HEK293T (cell line): Measurements from ENCODE around the gene ACKR3.

Experiments used
- CTCF ChIA-PET: fragments of 350-600 bp; formaldehyde crosslinking; extraction: SDS; loops from one replicate; lab custom pipeline; 2021; ENCODE audit warnings: antibody characterized with exemption, inconsistent platforms; lab: Yijun Ruan, JAX
- POLR2A ChIA-PET: fragments of 350-600 bp; formaldehyde crosslinking; extraction: SDS; loops from one replicate; lab custom pipeline; 2020; ENCODE audit warnings: antibody characterized with exemption, inconsistent platforms; lab: Yijun Ruan, JAX
- DNase-seq: peaks from one replicate; pipeline ENCODE4 v3.0.0; 2012; ENCODE audit warnings: mixed read lengths; ENCODE audit errors: extremely low spot score
- ARNT ChIP-seq: fragments of 450-650 bp; IDR thresholded peaks from 2 replicates; pipeline ENCODE4 v1.6.1; 2017; ENCODE audit warnings: mild to moderate bottlenecking
- BHLHE40 ChIP-seq: fragments of 450-650 bp; IDR thresholded peaks from 2 replicates; pipeline ENCODE4 v1.6.1; 2016; ENCODE audit warnings: mild to moderate bottlenecking, moderate library complexity, borderline replicate concordance
- CTBP1 ChIP-seq: fragments of 450-650 bp; IDR thresholded peaks from 2 replicates; pipeline ENCODE4 v1.6.1; 2016; ENCODE audit warnings: borderline replicate concordance
- ELF4 ChIP-seq: fragments of 450-650 bp; IDR thresholded peaks from 2 replicates; pipeline ENCODE4 v1.6.1; 2017; ENCODE audit warnings: antibody characterized with exemption
- FOXA1 ChIP-seq: fragments of 450-650 bp; IDR thresholded peaks from 2 replicates; pipeline ENCODE4 v1.6.1; 2016; ENCODE audit warnings: mild to moderate bottlenecking
- FOXK2 ChIP-seq: fragments of 450-650 bp; IDR thresholded peaks from 2 replicates; pipeline ENCODE4 v1.6.1; 2016; ENCODE audit warnings: mild to moderate bottlenecking
- FOXM1 ChIP-seq: fragments of 450-650 bp; IDR thresholded peaks from 2 replicates; pipeline ENCODE4 v1.6.1; 2017; ENCODE audit warnings: mild to moderate bottlenecking, borderline replicate concordance
- HDGF ChIP-seq: fragments of 450-650 bp; IDR thresholded peaks from 2 replicates; pipeline ENCODE4 v1.6.1; 2017; ENCODE audit warnings: antibody characterized with exemption, borderline replicate concordance
- L3MBTL2 ChIP-seq: fragments of 450-650 bp; conservative IDR thresholded peaks from 2 replicates; pipeline ENCODE4 v1.6.1; 2016; ENCODE audit warnings: mild to moderate bottlenecking
- LEF1 ChIP-seq: fragments of 450-650 bp; IDR thresholded peaks from 2 replicates; pipeline ENCODE4 v1.6.1; 2017; ENCODE audit warnings: mild to moderate bottlenecking, borderline replicate concordance
- NFRKB ChIP-seq: fragments of 450-650 bp; IDR thresholded peaks from 2 replicates; pipeline ENCODE4 v1.6.1; 2016; ENCODE audit warnings: mild to moderate bottlenecking, moderate library complexity
- PKNOX1 ChIP-seq: fragments of 450-650 bp; IDR thresholded peaks from 2 replicates; pipeline ENCODE4 v1.6.1; 2016
- SP1 ChIP-seq: fragments of 450-650 bp; IDR thresholded peaks from 2 replicates; pipeline ENCODE4 v1.6.1; 2017
- SUZ12 ChIP-seq: fragments of 450-650 bp; IDR thresholded peaks from 2 replicates; pipeline ENCODE4 v1.6.1; 2016; ENCODE audit warnings: mild to moderate bottlenecking
- TARDBP ChIP-seq: fragments of 450-650 bp; IDR thresholded peaks from 2 replicates; pipeline ENCODE4 v1.6.1; 2016
- ZNF384 ChIP-seq: fragments of 450-650 bp; IDR thresholded peaks from 2 replicates; pipeline ENCODE4 v1.6.1; 2016

Gene ACKR3

GRCh38 chr2:236585966-236586365 is 16.3 kb downstream of the ACKR3 start:
- no peak for DNase-seq
- TF ChIP-seq PKNOX1: no peak
- TF ChIP-seq SUZ12: no peak
- no peak for TF ChIP-seq ZNF384
- TF ChIP-seq TARDBP: no peak
- no peak for TF ChIP-seq SP1
- TF ChIP-seq L3MBTL2: no peak
- no peak for TF ChIP-seq LEF1
- POLR2A ChIA-PET: interaction anchor here (0.6 kb wide), 1 partner anchor 74 kb away, joined by 3 read pairs; no protein-coding TSS in a partner anchor
- CTCF ChIA-PET: no interaction called here

- ChIA-PET CTCF (no interaction called here), POLR2A (no interaction called here)
- no peak for DNase-seq
- no peak for TF ChIP-seq FOXA1
- no peak for TF ChIP-seq TARDBP
- no peak for TF ChIP-seq LEF1
- TF ChIP-seq FOXM1: no peak
- no peak for TF ChIP-seq ARNT
- no peak for TF ChIP-seq CTBP1
- no peak for TF ChIP-seq FOXK2
- no peak for TF ChIP-seq HDGF
- TF ChIP-seq SP1: no peak
- no peak for TF ChIP-seq ELF4
- no peak for TF ChIP-seq PKNOX1
- TF ChIP-seq NFRKB: no peak
- TF ChIP-seq ZNF384: no peak
- TF ChIP-seq SUZ12: no peak
- no peak for TF ChIP-seq L3MBTL2
- TF ChIP-seq BHLHE40: no peak
Measured at GRCh38 chr2:236587861-236588815, 18.5 kb downstream of the ACKR3 start.

- ChIA-PET POLR2A (no interaction called here), CTCF (no interaction called here)
- TF ChIP-seq FOXK2 (no peak), SP1 (no peak), L3MBTL2 (no peak), NFRKB (no peak), CTBP1 (no peak), LEF1 (no peak), FOXM1 (no peak), HDGF (no peak), ZNF384 (no peak), PKNOX1 (no peak), ARNT (no peak), TARDBP (no peak), ELF4 (no peak), SUZ12 (no peak), FOXA1 (no peak), BHLHE40 (no peak)
- no peak for DNase-seq
Measured at GRCh38 chr2:236588932-236589592, 19.4 kb downstream of the ACKR3 start.

- no peak for DNase-seq
- ChIA-PET POLR2A (no interaction called here), CTCF (no interaction called here)
- TF ChIP-seq NFRKB (no peak), FOXM1 (no peak), FOXA1 (no peak), PKNOX1 (no peak), LEF1 (no peak), ARNT (no peak), BHLHE40 (no peak), ELF4 (no peak), L3MBTL2 (no peak), HDGF (no peak), SP1 (no peak), TARDBP (no peak), ZNF384 (no peak), SUZ12 (no peak)
Measured at GRCh38 chr2:236590846-236591245, 21.2 kb downstream of the ACKR3 start.

GRCh38 chr2:236592821-236593220 is 23.2 kb downstream of the ACKR3 start:
- TF ChIP-seq SUZ12 (no peak), ARNT (no peak), ELF4 (no peak), PKNOX1 (no peak), CTBP1 (no peak), L3MBTL2 (no peak)
- CTCF ChIA-PET: no interaction called here
- POLR2A ChIA-PET: no interaction called here

More at GRCh38 chr2:236592821-236593220, 23.2 kb downstream of the ACKR3 start:
- no peak for DNase-seq
